Calu3 (cell line): Measurements from ENCODE around the gene NPM3. TPM values are rescaled to one million over a fixed set of nuclear protein-coding genes. Genes with fewer than 3 reads are reported as not detected.

Experiments used
- BruUV-seq: library from RNA; stranded (reverse); fragments of 400-500 nt; replicated peaks from 2 replicates; lab custom pipeline; 2021; lab: Mats Ljungman, UMichigan
- CTCF ChIA-PET: fragments of 300-600 bp; sonication (Branson Sonifier 250); formaldehyde crosslinking; loops from one replicate; lab custom pipeline; 2022; ENCODE audit warnings: antibody characterized with exemption; lab: Charles Lee
- DNase-seq: peaks from one replicate; pipeline ENCODE4 v3.0.0; 2022
- H3K27ac Mint-ChIP-seq: one replicate; pipeline ENCODE4 v1.8.0; 2022; ENCODE audit warnings: mixed read lengths; ENCODE audit not compliant: unreplicated experiment
- H3K27me3 Mint-ChIP-seq: one replicate; pipeline ENCODE4 v1.8.0; 2022; ENCODE audit warnings: mixed read lengths; ENCODE audit not compliant: unreplicated experiment
- H3K36me3 Mint-ChIP-seq: one replicate; pipeline ENCODE4 v1.8.0; 2022; ENCODE audit warnings: mild to moderate bottlenecking, moderate library complexity, mixed read lengths; ENCODE audit not compliant: insufficient read depth, unreplicated experiment
- H3K4me1 Mint-ChIP-seq: one replicate; pipeline ENCODE4 v1.8.0; 2022; ENCODE audit warnings: mild to moderate bottlenecking, low read depth, mixed read lengths; ENCODE audit not compliant: unreplicated experiment
- H3K4me3 Mint-ChIP-seq: one replicate; pipeline ENCODE4 v1.8.0; 2022; ENCODE audit warnings: mild to moderate bottlenecking, low read depth, moderate library complexity, mixed read lengths; ENCODE audit not compliant: unreplicated experiment
- H3K9me3 Mint-ChIP-seq: one replicate; pipeline ENCODE4 v1.8.0; 2022; ENCODE audit warnings: low read depth, mixed read lengths; ENCODE audit not compliant: unreplicated experiment
- CTCF ChIP-seq: fragments of 200-600 bp; IDR thresholded peaks from one replicate; pipeline ENCODE4 v1.8.0; 2022; ENCODE audit warnings: antibody characterized with exemption; ENCODE audit not compliant: unreplicated experiment
- intact Hi-C: fragments of 100-400 bp; cut with micrococcal nuclease; formaldehyde crosslinking; loops from one replicate; pipeline ENCODE4 v1.10.0; 2022; ENCODE audit not compliant: unreplicated experiment
- total RNA-seq: library from RNA; stranded (reverse); gene quantifications from 2 replicates; pipeline ENCODE4 v1.2.3, GENCODE V29; 2022

Gene NPM3
- total RNA-seq, 1 experiment from 2014 or later: 51.5 TPM

GRCh38 chr10:101745074-101745696, 38.1 kb downstream of the NPM3 start:
- no TSS peak for BruUV-seq
- CTCF ChIA-PET: interaction anchor here (0.5 kb wide), 1 partner anchor 85 kb away, joined by 3 read pairs; no protein-coding TSS in a partner anchor
- Mint-ChIP-seq H3K27ac (no peak overlapping the region), H3K27me3 (peaks cover 19% of the 10 kb centered on the region), H3K36me3 (no peaks in the 10 kb centered on the region), H3K4me3 (no peak overlapping the region), H3K9me3 (no peaks in the 10 kb centered on the region), H3K4me1 (peaks cover 6% of the 10 kb centered on the region)
- DNase-seq: no peak
- intact Hi-C loops: no loop called here
- TF ChIP-seq CTCF: no peak

DNA sequence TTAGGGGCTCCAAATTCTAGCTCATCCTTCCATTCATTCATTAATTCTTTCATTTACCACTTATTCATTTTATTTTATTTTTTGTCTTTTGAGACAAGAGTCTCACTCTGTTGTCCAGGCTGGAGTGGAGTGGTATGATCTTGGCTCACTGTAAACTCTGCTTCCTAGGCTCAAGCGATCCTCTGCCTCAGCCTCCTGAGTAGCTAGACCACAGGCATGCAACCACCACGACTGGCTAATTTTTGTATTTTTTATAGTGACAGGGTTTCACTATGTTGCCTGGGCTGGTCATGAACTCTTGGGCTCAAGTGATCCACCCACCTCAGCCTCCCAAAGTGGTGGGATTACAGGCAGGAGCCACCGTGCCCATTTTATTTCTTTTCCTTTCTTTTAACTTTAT, 39.0 kb downstream of the NPM3 start:
- Mint-ChIP-seq H3K27ac (no peak overlapping the region), H3K36me3 (no peaks in the 10 kb centered on the region), H3K27me3 (peaks cover 26% of the 10 kb centered on the region), H3K4me3 (no peak overlapping the region), H3K4me1 (peaks cover 6% of the 10 kb centered on the region), H3K9me3 (no peaks in the 10 kb centered on the region)
- intact Hi-C loops: no loop called here
- TF ChIP-seq CTCF: no peak
- no TSS peak for BruUV-seq
- CTCF ChIA-PET: no interaction called here
- no peak for DNase-seq

GRCh38 chr10:101741938-101742337, 41.3 kb downstream of the NPM3 start:
- no TSS peak for BruUV-seq

GRCh38 chr10:101736666-101737065, 46.6 kb downstream of the NPM3 start:
- Mint-ChIP-seq H3K9me3 (no peaks in the 10 kb centered on the region), H3K27ac (no peak overlapping the region), H3K27me3 (peaks cover 22% of the 10 kb centered on the region), H3K36me3 (no peaks in the 10 kb centered on the region), H3K4me3 (no peak overlapping the region), H3K4me1 (no peaks in the 10 kb centered on the region)
- TF ChIP-seq CTCF: no peak
- DNase-seq: no peak
- intact Hi-C loops: no loop called here
- CTCF ChIA-PET: no interaction called here
- no TSS peak for BruUV-seq

More at GRCh38 chr10:101741938-101742337, 41.3 kb downstream of the NPM3 start:
- no peak overlapping the region for H3K4me3 Mint-ChIP-seq
- CTCF ChIA-PET: no interaction called here
- H3K9me3 Mint-ChIP-seq: no peaks in the 10 kb centered on the region
- H3K4me1 Mint-ChIP-seq: peaks cover 6% of the 10 kb centered on the region
- no peak for TF ChIP-seq CTCF
- intact Hi-C loops: no loop called here
- no peak for DNase-seq
- H3K27ac Mint-ChIP-seq: no peak overlapping the region
- peaks cover 26% of the 10 kb centered on the region for H3K27me3 Mint-ChIP-seq
- no peaks in the 10 kb centered on the region for H3K36me3 Mint-ChIP-seq
